NOMO-1 treated with dmso at 0.1 percent for 144 hours (cell line): ENCODE results near the gene SYT7.
A peak's percentile ranks its signal among the peaks of the same experiment; 100 is the strongest.

Source experiments
- DNase-seq: peaks from one replicate; lab custom pipeline; 2025; ENCODE audit not compliant: unreplicated experiment; lab: John Stamatoyannopoulos, UW

The SYT7 gene

GRCh38 chr11:61518032-61518795 is 62.7 kb downstream of the SYT7 start:
- no peak for DNase-seq

GRCh38 chr11:61516675-61517572 is 64.0 kb downstream of the SYT7 start:
- no peak for DNase-seq

- DNase-seq = no peak
Observed at GRCh38 chr11:61516191-61516590, 64.7 kb downstream of the SYT7 start.

- no peak for DNase-seq
Observed at GRCh38 chr11:61515686-61516085, 65.2 kb downstream of the SYT7 start.

GRCh38 chr11:61514050-61514917 is 66.6 kb downstream of the SYT7 start:
- DNase-seq = no peak

- DNase-seq = no peak
Observed at GRCh38 chr11:61513143-61513765, 67.6 kb downstream of the SYT7 start.

GRCh38 chr11:61512435-61512834 is 68.4 kb downstream of the SYT7 start:
- no peak for DNase-seq

DNA sequence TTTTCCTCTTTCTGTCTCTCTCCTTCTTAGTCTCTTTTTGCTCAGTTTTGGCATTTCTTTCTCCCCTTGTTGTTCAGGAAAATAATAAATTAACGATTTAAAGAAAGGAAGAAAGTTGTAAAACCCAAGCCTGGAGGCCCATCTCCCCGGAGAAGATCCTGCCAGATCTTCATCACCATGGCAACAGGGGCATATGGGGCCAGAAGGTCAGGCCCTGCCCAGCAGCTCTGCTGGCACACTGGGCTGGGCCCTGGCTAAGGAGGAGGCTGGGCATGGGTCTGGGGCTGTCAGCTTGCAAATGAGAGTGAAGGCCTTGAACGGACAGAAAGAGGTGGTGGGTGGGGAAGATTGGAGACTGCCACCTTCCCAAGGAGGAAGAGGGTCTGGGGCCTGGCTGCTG is 69.5 kb downstream of the SYT7 start:
- no peak for DNase-seq

GRCh38 chr11:61510974-61511373 is 69.9 kb downstream of the SYT7 start:
- no peak for DNase-seq

GRCh38 chr11:61510166-61510919 is 70.5 kb downstream of the SYT7 start:
- DNase-seq = no peak

DNA sequence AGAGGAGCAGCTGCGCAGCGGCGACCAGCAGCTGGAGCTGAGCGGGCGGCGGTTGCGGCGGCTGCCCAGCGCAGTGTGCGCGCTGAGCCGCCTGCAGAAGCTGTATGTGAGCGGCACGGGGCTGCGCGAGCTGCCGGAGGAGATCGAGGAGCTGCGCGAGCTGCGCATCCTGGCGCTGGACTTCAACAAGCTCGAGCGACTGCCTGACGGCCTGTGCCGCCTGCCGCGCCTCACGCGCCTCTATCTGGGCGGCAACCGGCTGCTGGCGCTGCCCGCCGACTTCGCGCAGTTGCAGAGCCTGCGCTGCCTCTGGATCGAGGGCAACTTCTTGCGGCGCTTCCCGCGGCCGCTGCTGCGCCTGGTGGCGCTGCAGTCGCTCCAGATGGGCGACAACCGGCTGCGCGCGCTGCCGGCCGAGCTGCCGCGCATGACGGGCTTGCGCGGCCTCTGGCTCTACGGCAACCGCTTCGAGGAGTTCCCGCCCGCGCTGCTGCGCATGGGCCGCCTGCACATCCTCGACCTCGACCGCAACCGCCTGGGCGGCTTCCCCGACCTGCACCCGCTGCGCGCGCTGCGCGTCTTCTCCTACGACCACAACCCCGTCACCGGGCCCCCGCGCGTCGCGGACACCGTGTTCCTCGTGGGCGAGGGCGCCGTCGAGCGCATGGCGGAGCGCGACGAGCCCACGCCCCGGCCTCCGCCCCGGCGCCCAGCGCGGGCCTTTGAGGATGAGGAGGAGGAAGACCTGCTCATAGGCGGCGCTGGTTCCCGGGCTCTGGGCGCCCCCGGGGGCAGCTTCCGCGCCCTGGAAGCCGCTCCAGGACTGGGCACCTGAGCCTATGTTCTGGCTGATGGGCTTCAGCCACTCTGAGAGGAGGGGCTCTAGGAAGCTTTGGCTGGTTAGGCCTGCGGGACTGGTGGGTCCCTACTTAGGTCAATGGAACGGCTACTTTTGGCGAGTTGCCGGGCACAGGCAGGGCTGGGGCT is 71.5 kb downstream of the SYT7 start:
- DNase-seq = peak; percentile 80

- DNase-seq = peak; percentile 80
Observed at GRCh38 chr11:61507962-61508861, 72.7 kb downstream of the SYT7 start, which contains the start of gene LRRC10B. LRRC10B (plus strand) TSS chr11:61508749; CDS start chr11:61508999, 250 bp downstream.

DNA sequence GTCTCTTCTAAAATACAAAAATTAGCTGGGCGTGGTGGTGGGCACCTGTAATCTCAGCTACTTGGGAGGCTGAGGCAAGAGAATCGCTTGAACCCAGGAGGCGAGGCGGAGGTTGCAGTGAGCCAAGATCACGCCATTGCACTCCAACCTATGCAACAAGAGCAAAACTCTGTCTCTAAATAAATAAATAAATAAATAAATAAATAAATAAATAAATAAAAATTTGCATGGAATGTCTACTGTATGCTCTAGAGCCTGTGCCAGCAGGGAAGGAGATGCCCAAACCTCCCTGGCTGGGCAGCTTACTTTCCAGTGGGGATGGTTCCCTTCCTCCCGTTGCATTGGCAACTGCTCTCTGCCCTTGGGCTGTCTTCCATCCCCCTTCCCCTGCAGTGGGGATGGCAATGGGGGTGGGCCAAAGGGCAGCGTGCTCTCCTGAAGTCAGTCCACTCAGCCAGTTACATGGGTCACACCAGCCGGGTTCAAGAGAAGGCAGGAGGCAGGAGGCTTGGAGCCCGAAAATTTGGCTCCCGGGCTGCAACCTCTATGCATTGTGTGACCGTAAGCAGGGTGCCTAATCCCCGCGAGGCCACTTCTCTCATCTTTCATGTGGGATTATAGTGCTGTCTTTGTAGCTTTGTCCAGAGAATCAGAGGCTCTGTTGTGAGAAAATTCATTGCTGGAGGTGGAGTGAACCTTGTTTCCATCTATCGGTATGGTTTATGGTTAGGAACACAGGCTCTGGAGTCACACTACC is 73.7 kb downstream of the SYT7 start:
- no peak for DNase-seq

DNA sequence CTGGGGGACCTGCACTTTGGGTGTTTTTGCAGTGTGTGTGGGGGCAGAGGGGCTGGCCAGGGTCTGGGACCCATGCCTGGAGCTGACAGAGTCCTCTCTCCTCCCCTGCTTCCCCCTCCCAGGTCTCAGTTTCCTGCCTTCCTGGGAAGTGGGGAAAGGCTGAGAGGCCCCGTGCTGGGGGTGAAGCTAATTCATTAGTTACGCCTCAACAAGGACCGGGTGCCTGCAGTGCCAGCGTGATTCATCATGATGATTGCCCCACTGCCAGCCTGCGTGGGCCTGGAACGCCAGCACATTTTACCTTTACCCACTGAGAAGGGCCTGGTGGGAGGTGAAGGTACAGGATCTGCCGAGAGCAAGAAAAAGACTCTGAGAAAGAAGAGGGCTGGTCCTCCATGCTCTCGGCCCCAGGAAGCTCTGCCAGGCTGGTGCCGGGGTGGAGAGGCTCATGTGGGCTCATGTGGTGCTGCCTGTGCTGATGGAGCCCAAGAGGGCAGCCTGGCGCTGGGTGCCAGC is 75.2 kb downstream of the SYT7 start:
- no peak for DNase-seq

DNA sequence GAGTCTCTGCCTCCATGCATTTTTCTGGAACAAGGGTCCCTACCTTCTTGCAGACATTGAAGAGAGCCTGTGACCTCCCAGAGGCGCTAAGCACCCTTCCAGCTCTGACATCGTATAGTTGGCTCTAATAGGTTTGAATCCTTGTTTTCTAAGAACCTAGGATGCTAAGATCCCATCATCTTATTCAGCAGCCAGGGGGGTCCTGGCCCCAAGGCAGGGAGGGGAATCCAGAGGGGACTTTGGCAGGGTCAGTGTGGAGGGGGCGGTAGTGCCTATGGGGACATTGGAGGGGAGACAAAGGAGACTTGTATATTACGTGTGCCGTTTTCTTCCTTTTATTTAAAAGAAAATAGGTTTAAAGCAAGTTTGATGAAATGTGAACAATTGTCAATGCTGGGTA is 75.8 kb downstream of the SYT7 start:
- DNase-seq = no peak

DNA sequence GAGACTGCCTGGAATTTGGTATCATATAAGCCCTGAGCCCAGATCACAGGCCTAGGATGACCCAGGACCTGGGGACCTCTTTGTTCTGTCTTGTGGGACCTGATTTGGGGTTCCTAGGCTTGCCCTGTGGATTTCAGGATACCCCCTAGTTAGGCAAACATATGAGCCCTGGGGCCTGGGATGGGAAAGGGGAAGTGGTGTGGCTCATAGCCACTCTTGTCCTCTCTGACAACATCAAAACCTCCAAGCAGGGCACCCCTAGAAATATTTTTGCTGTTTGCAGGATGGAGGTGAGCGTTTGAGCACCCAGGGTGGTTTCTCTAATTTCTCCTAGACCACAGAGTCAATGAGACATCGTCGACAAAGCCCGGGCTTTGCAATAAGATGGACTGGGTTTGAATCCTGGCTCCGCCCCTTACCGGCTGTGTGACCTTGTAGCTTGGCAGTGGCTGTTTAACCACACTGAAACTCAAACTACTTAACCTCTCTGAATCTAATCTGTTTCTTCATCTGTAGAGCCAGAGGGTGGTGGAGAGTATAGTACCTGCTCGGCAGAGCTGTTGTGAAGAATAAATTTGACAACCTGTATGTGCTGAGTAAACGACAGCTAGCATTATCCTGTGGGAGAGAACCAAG is 77.6 kb downstream of the SYT7 start:
- peak; percentile 30 for DNase-seq
